GM19395 (cell line): ENCODE measurements around the gene RGS3.

Experiments used
- ATAC-seq: cut with Tn5 transposase; IDR thresholded peaks from one replicate; pipeline ENCODE4 v1.9.1; 2021; ENCODE audit warnings: mild to moderate bottlenecking, moderate library complexity; ENCODE audit not compliant: unreplicated experiment

RGS3 gene

DNA sequence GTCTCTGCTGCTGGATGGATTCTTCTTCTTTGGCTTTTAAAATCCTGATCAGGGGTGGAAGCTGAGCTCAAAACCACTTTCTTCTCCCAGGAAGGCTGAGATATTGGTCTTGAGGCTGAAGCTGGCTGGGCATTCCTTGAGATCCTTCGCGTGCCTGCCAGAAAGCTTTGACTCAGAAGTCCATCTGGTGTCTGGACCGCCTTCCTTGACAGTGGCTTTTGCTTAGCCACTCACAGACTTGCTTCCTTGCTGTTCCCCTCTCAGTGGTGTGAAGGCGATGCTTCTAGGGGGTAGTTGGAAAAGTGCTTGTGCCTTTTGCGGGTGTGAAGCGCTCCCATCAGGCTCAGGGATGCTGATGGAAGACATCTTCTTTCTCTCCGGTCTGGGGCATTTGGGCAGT is 45.9 kb downstream of the RGS3 start:
- no peak for ATAC-seq

DNA sequence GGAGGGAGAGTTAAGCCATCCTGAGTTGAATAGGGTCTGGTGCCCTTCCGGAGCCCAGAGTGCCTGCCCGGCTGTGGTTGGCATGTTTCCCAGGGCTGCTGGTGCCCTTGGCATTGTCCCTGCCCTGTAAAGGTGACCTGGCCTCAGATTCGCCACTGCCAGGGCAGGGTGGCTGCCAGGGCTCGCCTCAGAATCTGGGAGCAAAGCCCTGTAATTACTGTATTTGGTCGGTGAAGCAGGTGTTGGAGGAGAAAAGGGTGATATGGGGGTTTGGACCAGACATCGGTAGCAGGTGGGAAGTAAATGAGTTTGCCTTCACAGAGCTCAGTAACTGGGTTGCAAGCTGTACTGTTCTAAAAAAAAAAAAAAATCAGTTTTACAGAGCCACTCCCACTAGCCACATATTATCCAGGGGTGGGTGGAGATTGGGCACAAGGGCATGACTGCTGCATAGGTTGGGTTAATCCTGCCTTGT is 47.6 kb downstream of the RGS3 start:
- ATAC-seq: no peak

DNA sequence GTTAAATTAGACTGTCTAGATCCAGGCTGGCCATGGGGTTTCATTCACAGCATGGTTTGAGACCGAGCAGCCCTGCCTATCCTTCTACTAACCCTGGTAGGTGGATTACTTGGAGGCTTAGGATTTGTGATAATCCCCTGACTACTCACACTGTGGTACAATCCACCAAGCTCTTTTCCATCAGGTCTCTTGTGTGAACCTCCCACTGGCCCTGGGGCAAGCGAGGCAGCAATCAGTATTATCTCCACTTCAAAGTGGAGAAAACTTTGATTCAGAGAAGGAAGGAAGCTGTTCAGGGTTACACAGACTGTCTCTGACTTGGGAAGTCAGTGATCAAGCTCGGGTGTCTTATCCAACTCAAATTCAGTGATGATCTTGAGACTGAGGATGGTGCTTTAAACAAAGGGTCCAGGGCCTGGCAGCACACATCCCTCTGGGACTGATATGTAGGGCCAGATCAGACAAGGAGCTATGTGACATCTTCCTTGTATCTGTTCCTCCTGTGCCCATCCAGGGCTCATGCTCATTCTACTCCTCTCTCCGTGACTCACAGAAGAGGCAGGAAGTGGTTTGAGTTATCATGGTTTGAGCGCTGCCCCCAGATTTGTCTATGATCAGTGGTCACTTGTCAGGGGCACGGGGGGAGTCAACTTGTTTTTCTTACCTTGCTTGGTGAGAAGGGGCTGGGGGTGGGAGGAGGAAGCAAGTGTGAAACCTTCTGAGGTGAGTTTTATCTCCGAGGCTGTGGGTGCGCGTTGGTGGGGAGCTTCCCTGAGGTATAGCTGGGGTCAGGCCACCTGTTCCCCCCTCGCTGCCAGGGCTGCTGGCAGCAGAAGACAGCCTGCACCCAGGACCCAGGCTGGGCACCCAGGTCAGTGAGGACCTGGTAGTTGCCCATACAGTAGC is 48.6 kb downstream of the RGS3 start:
- ATAC-seq: peak; percentile 58

DNA sequence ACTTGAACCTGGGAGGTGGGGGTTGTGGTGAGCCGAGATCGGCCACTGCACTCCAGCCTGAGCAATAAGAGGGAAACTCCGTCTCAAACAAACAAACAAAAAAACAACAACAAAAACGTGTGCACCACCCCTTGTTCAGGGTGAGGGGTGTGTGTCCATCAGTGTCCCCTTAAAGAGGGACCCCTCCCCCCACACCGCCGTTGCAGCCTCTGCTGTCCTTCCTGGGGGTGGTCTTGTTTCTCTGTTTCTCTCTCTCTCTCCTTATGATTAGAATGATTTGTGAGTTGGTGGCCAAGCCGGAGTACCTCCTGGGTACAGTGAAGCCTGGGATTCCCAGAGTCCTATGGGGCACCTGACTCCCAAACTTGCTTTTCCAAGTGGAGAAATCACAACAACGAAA is 49.6 kb downstream of the RGS3 start:
- ATAC-seq: no peak

DNA sequence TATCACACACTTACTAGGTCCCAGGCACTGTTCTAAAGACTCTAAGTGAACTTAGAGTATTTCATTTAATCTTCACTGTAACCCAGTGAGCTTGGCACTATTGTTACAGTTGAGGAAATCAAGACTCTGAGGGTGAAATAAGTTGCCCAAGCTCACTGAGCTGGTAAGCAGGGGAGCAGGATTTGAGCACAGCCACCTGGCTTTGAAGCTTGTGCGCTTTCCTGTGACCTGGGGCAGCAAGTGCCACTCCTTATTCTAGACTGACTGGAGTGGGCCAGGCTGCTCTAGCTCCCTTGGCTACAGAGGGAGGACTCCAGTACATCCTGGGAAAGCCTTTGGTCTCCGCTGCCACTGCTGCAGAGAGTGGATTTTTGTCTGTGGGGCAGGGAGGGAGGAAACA is 50.0 kb downstream of the RGS3 start:
- no peak for ATAC-seq

DNA sequence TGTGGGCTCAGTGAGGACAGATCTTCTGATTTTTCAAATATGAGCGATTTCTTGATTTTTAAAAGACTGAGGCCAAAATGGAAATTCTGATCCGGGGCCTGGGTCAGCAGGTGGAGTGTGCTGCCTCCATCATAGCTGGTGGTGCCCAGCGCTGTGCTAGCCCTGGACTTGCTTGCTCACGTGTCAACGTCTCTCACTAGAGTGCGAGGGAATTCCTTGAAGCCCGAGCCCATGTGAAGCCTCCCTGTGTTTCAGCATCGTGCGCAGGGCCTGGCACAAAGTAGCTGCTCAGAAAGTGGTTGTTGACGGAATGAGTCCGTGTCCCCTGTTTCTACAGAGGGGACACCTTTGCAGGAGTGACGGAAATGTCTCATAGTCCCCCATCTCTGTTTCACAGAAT is 50.5 kb downstream of the RGS3 start:
- ATAC-seq: no peak

DNA sequence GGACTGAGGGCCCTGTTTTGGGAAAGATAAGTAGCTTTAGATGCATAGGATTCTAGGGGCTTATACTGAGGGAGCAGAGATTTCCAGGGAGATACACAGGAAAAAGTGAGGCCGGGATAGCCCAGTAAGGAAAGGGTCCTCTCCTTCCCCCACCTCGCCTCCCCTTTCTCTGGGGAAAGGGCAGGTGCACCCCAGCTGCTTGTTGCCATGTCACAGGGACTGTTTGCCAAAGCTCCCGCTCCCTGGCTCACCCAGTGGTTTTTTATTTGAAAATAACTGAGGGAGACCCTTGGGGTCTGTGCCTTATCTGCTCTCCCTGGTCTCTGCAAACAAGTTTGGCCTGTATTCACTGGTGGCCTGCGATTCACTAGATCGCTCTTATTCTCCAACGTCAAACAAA is 51.2 kb downstream of the RGS3 start:
- ATAC-seq: no peak

DNA sequence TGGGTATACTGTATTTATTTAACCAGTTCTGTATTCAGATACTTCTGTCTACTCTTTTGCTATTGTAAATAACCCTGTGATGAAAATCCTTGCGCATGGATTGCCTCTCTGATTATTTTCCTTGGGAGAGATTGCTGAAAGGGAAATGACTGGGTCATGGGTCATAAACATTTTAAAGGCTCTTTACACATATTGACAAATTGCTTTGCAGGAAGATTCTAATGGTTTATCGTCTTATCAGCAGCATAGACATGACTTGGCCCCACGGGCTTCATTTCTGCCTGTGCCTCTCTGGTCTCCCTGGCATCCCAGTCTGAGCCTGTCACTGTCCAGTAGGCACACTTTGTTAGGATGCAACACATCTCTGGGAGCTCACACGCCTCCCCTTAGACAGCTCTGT is 52.3 kb downstream of the RGS3 start:
- ATAC-seq: no peak

DNA sequence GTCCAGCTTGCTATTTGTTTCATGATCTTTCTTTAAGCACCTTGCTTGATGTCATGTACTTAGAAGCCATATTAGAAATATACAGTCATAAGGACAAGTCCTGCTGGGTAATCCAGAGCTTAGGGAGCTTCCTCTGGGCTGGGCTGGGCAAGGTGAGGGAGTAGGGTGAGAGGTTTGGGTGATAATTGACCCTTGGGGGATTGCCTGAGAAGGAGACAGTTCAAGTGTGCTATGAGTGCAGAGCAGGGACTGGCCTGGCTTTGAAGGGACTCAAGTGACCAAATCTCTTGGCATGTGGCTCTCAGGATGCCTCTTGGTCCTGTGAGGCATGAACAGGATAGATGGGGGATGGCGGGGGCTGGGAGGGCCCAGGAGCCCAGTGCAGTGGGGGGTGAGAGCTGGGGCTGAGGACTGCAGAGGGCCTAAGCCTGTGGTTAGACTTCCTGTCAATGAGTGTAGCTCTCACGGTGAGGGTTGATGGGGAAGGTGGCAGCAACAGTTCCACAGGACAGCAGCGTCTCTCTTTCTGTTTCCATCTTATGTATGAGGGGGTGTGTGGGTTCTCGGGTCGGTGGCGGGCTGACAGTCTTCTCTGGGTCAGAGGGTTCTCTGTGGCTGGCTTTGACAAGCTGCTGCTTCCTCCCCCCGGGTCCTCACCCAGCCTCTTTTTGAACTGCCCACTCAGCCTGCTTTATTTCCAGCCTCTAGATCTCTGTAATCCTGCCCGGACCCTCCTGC is 53.5 kb downstream of the RGS3 start:
- ATAC-seq: peak; percentile 94

DNA sequence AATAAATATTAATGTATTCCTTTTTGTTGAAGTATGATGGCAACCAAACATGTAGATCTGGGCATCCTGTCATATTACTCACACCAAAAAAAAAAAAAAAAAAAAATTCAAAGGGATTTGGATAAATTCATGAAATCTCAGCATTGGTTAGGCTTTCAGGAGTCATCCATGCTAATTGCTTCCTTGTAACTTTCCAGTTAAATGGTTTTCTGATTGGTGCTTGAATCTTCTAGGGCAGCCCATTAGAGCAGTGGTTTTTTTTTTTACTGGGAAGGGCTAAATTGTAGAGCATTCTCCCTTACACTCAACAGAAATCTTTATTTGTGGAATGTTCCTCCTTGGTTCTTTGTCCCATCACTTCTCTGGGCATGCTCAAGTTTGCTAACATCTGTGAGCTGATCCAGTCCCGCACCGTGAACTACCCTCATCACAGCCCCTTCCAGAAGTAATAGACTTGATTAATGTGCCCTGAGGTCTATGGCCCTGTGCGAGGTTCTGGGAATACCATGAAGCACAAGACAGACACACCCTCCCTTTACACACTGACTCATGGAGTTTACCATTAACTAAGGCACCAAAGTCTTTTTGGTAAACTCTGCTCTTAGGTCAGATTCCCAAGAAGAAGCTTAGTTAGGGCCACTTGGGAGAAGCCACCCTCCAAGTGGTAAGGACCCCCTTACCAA is 56.0 kb downstream of the RGS3 start:
- ATAC-seq: no peak

DNA sequence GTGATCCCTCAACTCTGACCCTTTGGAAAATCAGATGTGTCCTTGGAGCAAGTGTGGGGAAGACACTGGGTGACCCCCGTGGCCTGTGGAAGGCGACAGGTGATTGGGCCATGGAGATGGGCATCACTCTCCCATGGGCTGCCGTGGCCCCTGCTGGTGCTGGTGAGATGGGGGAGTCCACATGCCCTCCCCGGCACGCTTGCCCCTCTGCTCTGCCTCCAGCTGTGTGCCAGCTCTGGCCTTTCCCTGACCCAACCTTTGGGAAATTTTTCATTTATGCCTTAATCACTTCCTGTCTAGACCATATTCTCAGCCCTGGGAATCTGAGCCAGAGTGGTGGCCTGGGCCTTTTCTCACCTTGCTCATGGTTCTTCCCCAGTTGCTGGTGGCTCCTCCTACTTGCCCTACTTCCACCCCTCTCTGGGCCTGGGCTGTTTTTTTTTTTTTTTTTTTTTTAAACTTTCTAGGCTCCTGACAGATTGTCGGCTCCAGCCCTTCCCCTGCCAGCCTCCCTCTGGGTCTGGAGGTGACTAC is 56.6 kb downstream of the RGS3 start:
- no peak for ATAC-seq

DNA sequence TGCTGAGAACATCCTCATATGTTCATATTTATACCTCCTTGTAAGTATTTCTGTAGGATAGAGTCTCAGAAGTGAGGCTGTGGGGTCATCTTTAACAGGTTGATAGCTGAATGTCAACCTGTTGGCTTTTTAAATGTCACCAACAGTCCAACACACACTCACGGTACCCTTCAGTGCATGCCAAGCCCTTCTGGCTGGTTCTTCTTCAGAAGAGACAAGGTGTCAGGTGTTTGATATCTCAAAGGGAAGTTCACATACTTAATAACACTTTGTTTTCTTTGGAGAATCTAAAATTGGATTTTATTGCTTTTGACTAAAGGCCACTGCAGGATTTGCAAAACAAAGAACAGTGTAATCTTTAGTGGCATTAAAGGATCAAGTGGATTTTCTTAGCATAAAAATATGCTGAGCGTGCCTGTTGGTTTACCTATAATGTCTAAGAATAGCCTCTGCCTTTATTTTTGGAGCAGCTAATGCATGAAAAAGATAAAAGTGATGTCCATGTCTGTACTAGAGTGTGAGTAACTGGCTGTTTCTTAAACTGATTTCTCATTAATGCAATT is 58.2 kb downstream of the RGS3 start:
- ATAC-seq: no peak

DNA sequence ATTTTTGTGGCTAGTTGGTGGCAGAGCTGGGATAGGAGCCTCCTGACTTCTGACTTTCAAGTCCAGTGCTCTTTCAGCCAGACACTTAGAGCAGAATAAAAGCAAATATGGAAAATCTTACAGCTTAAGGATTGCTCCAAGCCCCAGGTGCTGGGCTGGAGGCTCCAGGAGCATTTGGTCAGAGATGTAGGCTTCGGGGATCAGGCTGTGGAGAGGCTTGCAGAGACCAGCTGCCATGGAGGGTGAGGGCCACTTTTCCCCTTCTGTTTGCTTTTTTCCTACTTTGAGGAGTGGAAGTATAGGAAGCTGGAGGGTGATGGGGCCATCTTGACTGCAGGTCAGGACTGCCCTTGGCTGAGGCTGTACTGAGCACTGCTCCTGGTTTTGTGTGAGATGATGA is 58.9 kb downstream of the RGS3 start:
- no peak for ATAC-seq

DNA sequence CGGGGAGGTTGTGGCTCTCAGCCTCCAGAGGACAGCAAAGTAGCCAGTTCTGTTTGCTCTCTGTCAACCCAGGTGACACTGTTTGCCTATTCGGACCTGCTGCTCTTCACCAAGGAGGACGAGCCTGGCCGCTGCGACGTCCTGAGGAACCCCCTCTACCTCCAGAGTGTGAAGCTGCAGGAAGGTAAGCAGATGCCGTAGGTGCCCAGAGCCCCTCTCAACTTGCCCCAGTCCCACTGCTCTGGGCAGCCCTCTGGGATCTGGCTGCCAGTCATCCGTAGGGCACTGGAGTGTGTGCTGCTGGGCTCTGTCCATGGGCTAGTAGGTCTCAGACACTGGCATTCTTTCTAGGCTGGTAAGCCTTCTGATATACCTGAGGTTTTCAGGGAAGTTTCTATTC is 59.3 kb downstream of the RGS3 start:
- ATAC-seq: peak; percentile 13

DNA sequence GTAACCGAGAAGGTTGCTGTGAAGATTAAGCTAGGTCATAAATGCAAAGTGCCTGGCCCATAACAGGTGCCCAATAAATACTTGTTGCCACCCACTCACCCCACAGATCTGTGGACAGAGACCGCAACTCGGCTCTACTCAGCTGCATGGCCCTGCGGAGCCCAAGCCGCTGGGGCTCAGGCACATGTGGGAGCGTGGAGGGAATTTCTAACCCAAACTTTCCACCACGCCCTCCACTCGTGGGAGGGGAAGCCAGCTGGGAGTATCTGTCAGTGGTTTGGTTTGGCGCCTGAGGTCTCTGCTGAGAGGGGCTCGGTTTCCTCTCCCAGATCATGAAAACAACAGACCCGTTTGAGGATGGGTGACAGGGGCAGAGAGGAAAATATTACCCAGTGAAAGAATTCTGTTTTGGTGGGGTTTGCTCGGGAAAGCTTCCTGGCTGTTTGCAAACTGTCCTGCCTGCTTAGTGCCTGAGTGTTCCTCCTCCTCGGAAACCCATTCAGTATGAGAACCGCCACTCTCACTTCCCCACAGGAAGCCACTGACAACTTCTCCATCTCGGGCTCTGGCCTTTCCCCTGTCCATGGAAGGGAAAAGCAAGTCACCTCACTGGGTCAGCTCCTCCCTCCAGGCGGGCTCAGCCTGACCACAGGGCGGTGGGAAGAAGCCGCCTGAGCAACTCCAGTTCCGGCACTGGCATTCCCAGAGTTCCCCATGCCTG is 60.1 kb downstream of the RGS3 start:
- ATAC-seq: peak; percentile 84

DNA sequence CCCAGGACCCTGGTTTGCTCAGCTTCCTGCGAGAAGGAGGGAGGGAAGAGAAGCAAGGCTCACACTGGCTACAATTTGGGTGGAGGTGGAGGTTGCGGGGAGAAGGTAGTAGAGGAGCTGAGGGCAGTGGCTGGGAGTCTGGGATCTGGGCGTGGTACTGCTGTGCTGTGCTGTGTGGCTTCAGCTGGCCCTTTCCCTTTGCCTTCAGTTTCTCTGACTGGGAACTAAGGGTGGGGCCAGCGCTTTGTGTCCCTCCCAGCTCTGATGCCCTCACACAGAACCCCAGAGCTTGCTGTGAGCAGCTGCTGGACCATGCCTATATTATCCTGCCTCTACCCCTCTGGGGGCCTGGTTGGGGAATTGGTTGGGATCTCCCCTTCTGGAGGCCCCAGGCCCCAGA is 60.9 kb downstream of the RGS3 start:
- no peak for ATAC-seq

DNA sequence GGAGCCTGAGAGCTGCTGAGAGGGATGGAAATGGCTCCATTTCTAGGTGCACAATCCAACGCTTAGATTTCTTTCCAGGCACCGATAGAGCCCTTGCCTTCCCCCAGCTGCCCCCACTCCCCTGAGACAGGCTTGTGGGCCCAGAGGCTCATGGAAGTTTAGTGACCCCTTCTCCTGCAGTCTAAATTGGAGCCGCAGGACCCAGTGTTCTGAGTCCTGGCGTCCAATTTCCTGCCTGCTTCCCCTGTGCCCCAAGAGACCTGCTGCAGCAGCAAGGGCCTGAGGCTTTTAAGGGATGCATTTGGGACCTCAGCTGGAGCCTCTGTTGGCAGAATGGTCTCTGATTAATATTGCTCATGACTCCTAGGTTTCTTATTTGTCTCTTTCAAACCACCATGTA is 61.7 kb downstream of the RGS3 start:
- ATAC-seq: no peak

DNA sequence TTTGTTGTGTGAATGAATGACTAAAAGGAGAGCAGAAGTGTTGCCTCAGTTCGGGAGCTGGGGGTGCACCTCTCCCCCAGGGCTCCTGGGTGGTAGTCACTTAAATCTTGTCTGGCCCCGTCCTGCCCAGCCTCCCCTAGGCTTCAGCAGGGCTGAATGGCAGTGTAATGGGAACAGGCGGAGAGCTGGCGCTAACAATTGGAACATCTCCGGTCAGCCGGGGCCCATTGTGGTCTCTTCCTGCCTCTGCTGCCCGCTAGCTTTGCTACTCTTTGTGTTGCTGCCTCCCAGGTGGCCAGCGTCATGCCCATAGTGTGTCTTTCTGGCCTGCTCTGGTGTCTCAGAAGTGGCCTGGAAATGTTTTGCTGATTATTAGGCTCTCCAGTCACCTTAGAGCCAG is 62.3 kb downstream of the RGS3 start:
- no peak for ATAC-seq

DNA sequence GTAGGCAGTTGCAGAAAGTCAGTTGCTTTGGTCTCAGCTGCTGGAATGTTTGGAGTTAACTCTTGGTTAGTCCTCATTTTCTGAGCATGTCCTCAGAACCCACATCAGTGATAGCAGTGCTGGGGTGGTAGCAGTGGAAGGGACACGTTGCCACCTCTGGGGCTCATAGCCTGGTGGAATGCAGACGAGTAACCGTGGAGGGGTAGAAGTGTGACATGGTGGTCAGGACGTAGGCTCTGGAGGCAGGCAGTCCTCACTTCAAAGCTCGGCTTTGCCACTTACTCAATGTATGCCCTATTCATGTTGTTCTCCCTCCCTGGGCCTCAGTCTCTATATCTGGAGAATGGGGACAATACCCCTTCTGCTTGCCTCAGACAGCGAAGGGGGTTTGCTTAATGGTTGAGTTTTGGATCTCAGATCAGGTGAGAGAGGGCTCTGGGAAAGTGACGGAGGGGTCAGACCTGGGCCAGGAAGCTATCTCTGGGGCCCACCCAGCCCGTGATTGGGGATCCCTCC is 62.8 kb downstream of the RGS3 start:
- no peak for ATAC-seq

DNA sequence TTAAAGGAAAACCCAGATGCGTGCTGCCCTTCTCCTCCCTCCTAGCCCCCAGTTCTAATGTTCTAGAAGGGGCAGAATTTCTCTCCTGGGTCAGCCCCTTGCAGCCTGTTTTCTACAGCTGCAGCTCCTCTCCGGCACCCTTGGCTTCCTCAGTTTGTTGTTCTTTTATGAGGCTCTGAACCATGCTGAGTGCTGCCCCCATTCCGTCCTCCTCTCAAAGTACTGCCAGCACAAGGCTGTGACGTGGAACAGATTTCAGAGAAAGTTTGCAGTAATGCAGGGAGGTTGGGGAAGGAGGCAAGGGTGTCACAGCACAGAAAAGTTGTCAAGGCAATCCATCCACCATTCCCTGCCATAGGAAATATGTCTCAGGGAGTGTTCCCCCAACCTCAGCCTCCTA is 63.3 kb downstream of the RGS3 start:
- ATAC-seq: no peak
